Erythroblast (primary cell): Measurements from ENCODE around the gene BASP1.

Experiments used
- GATA1 ChIP-seq: IDR thresholded peaks from 2 replicates; pipeline ENCODE4 v1.6.1; 2011; ENCODE audit warnings: low read depth, mild to moderate bottlenecking, control low read depth, low read length, moderate library complexity
- POLR2A ChIP-seq: IDR thresholded peaks from 2 replicates; pipeline ENCODE4 v1.6.1; 2011; ENCODE audit warnings: mild to moderate bottlenecking, low read length

GRCh38 chr5:17309462-17309861 lies 92.0 kb downstream of the BASP1 start:
- TF ChIP-seq POLR2A (no peak), GATA1 (no peak)
